Activated T-cell treated with anti-CD3 and anti-CD28 coated beads for 48 hours (primary cell): ENCODE measurements around the gene MTF2.
"Not testable (repeated sequence)": the region's sequence is repeated elsewhere in the genome, so short reads cannot be mapped to it uniquely, and the experiment has no call there.

Experiments
- DNase-seq: peaks from one replicate; pipeline ENCODE4 v3.0.0-alpha.2; 2020; ENCODE audit warnings: low read depth

The MTF2 gene

DNA sequence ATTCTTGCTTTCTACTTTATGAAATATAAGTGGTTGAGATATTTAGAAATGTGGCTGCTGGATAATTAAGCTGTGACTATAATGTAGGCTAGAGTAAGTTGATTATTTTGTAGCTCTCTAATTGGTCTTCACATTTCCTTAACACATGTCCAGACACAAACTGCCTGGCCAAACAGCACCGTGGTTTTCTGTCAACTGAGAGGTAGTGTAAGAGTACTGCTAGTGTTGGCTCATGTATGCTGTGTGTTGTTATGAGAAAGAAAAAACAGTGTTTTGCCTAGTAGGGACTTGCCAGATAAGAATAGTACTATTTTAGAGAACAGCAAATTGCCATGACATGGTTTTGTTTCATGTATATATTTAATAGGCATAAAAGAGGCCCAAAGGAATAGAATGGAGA is 64.1 kb downstream of the MTF2 start:
- DNase-seq: no peak

DNA sequence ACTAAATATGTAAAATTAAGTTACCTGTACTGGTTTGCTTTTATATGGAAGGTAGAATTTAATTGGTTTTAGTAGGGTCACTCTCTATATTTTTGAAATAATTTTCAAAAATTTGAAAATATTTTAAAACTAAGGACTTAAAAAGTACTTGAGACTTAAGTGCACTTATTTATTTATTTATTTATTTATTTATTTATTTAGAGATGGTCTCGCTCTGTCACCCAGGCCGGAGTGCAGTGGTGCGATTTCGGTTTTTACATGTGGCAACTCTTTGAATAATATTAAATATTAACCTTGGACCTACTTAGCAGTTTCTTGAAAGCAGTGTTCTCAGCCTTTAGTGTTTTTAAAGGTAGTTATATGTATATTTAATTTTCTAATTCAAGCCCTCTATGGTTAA is 64.7 kb downstream of the MTF2 start:
- no peak for DNase-seq

DNA sequence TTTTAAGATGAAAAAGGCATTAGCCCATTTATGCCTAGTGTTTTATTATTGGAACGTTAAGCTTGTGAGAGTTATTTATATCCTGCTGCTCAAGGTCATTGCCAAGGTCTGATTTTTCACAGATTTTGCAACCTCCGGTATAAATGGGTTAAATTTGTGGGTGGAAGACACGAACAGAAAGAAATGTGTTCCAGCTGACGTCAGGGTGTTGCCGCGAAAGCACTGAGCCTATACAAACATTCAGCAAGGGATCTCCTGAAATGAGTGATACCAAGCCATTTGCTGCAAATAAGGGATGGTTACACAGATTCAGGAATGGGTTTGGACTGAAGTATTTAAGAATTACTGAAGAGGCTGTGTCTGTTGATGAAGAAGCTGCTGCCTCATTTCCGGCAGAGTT is 68.9 kb downstream of the MTF2 start:
- no peak for DNase-seq

GRCh38 chr1:93150729-93151128 is 71.6 kb downstream of the MTF2 start:
- no peak for DNase-seq

- no peak for DNase-seq
Observed at GRCh38 chr1:93151474-93151873, 72.4 kb downstream of the MTF2 start.

- DNase-seq: no peak
Observed at GRCh38 chr1:93152835-93153234, 73.8 kb downstream of the MTF2 start.

DNA sequence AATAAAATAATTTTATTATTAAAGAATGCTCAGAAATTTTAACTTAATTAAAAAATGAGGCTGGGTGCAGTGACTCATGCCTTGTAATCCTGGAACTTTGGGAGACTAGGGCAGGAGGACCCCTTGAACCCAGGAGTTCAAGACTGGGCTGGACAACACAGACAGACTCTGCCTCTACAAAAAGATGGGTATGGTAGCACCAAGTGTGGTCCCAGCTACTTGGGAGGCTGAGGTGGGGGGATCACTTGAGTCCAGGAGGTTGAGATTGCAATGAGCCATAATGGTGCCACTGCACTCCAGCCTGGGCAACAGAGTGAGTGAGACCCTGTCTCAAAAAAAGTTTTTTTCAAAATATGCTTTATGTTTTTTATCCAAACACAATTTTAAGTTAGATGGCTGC is 75.8 kb downstream of the MTF2 start:
- DNase-seq: no peak

DNA sequence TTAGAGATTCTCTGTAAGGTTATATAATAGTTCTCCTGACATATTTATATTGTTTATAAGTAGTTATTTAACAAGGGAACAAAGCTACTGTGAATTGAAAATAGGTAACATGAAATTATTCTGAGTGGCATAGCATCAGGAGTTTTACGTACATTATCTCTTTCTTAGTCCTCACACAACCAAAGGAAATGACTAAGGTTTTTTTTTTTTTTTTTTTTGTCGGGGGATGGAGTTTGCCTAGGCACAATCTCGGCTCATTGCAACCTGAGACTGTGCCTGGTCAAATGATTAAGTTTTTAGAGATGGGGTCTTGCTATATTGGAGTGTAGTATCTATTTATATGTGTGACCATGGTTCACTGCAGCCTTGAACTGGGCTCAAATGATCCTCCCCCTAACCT is 76.3 kb downstream of the MTF2 start:
- no peak for DNase-seq

DNA sequence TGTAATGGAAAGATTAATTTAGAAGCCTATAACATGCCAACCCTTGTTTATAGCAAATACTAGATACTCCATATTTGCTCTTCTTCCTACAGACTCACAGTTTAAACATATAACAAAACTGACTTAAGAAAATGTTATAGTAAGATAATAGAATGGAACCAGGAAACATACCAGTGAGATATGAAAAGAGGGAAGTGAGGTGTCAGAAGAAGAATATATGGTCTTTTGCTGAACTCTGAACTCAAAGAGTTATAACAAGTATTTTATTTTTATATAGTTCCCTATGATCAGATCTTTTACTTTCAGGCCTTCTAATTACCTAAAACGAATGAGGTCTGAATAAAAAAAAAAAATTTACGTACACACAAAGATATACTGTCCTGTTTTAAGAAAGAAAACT is 80.3 kb downstream of the MTF2 start:
- no peak for DNase-seq

DNA sequence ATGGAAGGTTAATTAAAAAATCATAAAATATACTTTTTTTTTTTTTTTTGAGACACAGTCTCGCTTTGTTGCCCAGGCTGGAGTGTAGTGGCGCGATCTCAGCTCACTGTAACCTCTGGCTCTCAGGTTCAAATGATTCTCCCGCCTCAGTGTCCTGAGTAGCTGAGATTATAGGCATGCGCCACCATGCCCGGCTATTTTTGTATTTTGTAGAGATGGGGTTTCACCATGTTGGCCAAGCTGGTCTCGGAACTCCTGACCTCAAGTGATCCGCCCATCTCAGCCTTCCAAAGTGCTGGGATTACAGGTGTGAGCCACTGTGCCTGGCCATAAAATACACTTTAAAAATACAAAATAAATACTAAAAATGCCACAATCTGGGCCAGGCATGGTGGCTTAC is 84.2 kb downstream of the MTF2 start:
- DNase-seq: not testable (repeated sequence)

- no peak for DNase-seq
Observed at GRCh38 chr1:93164816-93165215, 85.7 kb downstream of the MTF2 start.

- not testable (repeated sequence) for DNase-seq
Observed at GRCh38 chr1:93165895-93166294, 86.8 kb downstream of the MTF2 start.

DNA sequence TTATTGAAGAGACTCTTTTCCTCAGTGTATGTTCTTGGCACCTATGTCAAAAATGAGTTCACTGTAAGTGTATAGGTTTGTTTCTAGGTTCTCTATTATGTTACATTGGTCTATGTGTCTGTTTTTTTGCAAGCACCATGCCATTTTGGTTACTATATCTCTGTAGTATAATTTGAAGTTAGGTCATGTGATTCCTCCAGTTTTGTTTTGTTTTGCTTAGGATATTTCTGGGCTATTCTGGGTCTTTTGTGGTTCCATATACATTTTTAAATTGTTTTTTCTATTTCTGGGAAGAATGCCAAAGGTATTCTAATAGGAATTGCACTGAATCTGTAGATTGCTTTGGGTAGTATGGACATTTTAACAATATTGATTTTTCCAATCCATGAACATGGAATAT is 87.9 kb downstream of the MTF2 start:
- DNase-seq: no peak

DNA sequence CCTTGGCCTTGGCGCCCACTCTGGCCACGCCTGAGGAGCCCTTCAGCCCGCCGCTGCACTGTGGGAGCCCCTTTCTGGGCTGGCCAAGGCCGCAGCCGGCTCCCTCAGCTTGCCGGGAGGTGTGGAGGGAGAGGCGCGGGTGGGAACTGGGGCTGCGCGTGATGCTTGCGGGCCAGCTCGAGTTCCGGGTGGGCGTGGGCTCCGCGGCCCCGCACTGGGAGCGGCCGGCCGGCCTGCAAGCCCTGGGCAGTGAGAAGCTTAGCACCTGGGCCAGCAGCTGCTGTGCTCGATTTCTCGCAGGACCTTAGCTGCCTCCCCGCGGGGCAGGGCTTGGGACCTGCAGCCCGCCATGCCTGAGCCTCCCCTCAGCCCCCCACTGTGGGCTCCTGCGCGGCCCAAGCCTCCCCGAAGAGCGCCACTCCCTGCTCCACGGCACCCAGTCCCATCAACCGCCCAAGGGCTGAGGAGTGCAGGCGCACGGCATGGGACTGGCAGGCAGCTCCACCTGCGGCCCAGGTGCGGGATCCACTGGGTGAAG is 91.1 kb downstream of the MTF2 start:
- DNase-seq: not testable (repeated sequence)

DNA sequence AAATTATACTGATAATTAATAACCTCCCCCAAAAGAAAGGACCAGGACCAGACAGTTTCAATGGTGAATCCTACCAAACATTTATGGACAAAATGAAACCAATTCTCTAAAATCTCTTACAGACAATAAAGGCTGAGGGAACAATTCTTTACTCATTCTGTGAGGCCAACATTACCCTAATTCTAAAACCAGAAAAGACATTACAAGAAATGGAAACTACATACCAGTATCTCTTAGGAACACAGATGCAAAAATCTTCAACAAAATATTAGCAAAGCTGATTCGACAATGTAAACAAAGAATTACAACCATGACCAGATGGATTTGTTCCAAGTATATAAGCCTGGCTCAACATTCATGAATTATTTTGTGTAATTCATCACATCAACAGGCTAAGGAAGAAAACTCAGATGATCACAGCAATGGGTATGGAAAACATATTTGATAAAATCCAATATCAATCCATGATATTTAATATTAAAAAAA is 92.5 kb downstream of the MTF2 start:
- DNase-seq: no peak

DNA sequence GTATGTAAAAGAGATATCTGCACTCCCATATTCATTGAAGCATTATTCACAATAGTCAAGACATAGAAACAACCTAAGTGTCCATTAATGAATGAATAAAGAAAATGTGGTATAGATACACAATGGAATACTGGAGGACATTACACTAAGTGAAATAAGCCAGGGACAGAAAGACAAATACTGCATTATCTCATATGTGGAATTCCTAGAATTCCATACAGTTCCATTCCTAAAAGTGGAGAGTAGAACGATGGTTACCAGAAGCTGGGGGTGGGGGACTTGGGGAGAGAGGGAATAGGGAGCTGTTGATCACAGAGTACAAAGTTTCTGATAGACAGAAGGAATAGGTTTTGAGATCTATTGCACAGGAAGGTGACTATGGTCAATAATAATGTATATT is 93.7 kb downstream of the MTF2 start:
- DNase-seq: no peak

- DNase-seq: not testable (repeated sequence)
Observed at GRCh38 chr1:93174638-93175037, 95.6 kb downstream of the MTF2 start.

GRCh38 chr1:93177991-93178390 is 98.9 kb downstream of the MTF2 start:
- DNase-seq: no peak

- no peak for DNase-seq
Observed at GRCh38 chr1:93178418-93178817, 99.3 kb downstream of the MTF2 start.

- peak; percentile 95 for DNase-seq
Observed at GRCh38 chr1:93179886-93180722, 101.0 kb downstream of the MTF2 start, which contains the start of gene TMED5. Gene TMED5 (minus strand): TSS chr1:93180413. CDS start chr1:93180242, 171 bp downstream.

GRCh38 chr1:93180723-93181613 is 101.9 kb downstream of the MTF2 start, which contains the start of gene CCDC18:
Gene CCDC18 (plus strand): TSS chr1:93180724. CDS start chr1:93183362, 2,638 bp downstream.
- DNase-seq: no peak

GRCh38 chr1:93186667-93187066 is 107.6 kb downstream of the MTF2 start:
- no peak for DNase-seq
